Activated T-cell treated with anti-CD3 and anti-CD28 coated beads for 48 hours (primary cell): ENCODE data around the gene VAT1L.

ENCODE experiments used
- DNase-seq: peaks from one replicate; pipeline ENCODE4 v3.0.0-alpha.2; 2020; ENCODE audit warnings: low read depth

VAT1L gene, protein sequence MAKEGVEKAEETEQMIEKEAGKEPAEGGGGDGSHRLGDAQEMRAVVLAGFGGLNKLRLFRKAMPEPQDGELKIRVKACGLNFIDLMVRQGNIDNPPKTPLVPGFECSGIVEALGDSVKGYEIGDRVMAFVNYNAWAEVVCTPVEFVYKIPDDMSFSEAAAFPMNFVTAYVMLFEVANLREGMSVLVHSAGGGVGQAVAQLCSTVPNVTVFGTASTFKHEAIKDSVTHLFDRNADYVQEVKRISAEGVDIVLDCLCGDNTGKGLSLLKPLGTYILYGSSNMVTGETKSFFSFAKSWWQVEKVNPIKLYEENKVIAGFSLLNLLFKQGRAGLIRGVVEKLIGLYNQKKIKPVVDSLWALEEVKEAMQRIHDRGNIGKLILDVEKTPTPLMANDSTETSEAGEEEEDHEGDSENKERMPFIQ

GRCh38 chr16:77788181-77789084 lies at the start of gene VAT1L:
Gene VAT1L (plus strand): TSS chr16:77788564. CDS start chr16:77788683, 119 bp downstream.
- DNase-seq, result no peak

GRCh38 chr16:77738706-77739558 lies 49.4 kb upstream of the VAT1L start:
- DNase-seq, result no peak

DNA sequence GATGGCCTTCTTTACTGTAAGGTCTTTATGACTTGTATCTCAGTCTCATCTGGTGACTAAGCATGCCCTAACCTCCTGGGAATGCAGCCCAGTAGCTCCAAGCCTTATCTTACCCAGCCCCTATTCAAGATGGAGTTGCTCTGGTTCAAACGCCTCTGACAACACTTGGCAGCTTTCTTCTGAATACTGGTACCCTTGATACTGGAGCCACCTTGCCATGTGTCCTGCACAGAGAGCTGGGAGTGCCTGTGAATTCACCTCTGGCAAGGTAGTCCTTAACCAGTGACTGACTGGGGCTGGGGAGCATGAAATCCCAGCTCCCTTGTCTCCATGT lies 48.8 kb upstream of the VAT1L start:
- no peak for DNase-seq

DNA sequence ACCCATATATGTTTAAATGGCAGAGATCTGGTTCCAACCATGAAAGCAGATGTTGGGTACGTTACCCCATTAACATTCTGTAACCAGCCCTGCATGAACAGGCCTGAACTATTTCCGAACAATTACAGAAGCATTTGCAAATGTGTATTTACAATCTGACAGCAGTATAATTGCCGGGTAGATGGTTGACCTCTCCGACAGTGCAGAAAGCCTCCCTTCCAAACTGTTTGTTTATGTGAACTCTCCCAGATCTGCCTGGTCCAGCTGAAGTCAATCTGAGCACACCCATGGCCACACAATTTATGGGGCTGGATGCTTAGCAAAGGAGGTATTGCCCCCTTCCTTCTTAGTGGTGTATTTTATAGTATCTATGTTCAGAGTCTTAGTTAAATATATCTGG lies 44.2 kb upstream of the VAT1L start:
- DNase-seq, result no peak

GRCh38 chr16:77745972-77746371 lies 42.4 kb upstream of the VAT1L start:
- no peak for DNase-seq

- DNase-seq, result no peak
Observed at GRCh38 chr16:77748421-77749005, 39.9 kb upstream of the VAT1L start.

- DNase-seq, result no peak
Observed at GRCh38 chr16:77749415-77749814, 38.9 kb upstream of the VAT1L start.

DNA sequence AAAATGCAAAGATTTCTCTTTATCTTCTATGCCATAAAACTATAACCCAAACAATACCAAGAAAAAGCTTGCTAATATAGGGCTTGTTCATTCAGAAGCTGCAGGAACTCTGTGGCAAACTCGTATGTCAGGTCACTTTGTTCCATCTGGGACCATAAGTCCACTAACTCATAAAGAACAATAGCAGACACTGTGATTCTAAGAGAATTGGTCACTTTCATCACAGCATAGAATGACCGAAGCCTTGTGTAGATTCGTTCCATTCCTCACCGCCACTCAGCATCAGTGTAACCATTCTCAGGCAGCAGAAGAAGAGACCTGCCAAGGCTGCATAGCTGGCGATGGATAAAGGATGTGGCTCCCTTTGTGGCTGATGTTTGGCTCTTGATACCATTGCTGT lies 30.3 kb upstream of the VAT1L start:
- no peak for DNase-seq

GRCh38 chr16:77758508-77758907 lies 29.9 kb upstream of the VAT1L start:
- DNase-seq, result no peak

DNA sequence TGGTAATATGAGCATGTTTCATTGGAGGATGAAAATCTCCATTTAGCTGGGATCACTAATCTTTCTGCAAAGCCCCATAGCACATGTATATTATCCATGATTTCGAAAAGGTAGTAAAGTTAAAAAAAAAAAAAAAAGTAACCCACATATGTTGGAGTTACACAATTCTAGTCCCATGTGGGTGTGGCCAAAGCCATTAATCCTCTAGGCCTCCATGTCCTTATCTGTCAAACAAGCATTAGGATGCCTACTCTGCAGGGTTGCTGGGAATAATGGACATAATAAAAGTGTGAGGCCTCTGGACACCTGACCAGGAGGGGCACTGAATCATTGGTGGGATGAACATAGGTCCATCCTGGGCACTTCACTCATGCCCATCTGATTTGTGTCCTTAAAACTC lies 29.2 kb upstream of the VAT1L start:
- DNase-seq, result no peak

DNA sequence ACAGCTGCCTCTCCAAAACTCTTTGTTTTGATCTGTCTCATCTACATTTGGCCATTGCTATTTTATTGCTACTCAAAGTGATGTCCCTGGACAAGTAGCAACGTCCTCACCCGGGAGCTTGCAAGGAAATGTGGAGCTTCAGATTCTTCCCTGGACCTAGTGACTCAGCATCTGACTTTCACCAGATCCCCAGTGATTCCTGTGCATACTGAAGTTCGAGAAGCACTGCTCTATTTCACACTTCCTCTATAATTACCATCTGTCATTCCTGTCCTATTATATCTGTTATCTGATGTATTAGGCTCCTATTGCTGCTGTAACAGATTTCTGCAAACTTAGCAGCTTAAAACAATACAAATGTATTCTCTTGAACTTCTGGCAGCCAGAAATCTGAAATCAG lies 28.5 kb upstream of the VAT1L start:
- no peak for DNase-seq

GRCh38 chr16:77760800-77761199 lies 27.6 kb upstream of the VAT1L start:
- no peak for DNase-seq

GRCh38 chr16:77761204-77761603 lies 27.2 kb upstream of the VAT1L start:
- DNase-seq, result no peak

GRCh38 chr16:77762262-77762661 lies 26.1 kb upstream of the VAT1L start:
- no peak for DNase-seq

DNA sequence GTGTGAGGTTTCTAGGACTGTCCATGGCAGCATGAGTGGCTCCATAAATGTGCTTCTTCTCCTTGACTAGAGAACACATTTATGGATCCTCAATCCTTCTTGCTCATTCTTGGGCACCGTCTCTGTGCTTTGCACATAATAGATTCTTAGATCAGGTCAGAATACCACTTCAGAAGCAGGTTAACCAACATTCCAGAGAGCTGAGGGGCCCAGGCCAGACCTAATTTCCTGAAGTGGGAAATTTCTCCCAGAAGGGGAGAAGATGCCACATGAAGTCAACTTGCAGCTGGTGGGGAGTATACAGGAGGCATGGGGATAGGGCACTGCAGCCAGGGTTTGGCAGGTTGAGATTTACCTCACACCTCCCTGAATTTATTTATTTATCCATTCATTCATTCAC lies 24.4 kb upstream of the VAT1L start:
- no peak for DNase-seq

DNA sequence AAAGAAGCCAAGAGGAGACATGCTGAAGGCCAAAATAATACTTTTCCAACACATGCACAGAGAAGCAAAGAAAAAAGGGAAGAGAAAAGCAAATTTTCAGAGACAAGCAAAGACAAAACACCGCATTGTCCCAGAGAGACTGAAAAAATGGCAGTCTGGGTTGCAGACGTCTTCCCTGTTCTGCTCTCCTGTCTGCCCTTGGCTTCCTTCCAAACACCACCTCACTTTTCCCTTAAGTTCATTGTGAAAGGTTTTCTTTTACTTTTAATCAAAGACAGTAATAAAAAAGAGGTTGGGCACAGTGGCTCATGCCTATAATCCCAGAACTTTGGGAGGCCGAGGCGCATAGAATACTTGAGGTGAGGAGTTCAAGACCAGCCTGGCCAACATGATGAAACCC lies 21.2 kb upstream of the VAT1L start:
- DNase-seq, result no peak

- no peak for DNase-seq
Observed at GRCh38 chr16:77767826-77768225, 20.5 kb upstream of the VAT1L start.

DNA sequence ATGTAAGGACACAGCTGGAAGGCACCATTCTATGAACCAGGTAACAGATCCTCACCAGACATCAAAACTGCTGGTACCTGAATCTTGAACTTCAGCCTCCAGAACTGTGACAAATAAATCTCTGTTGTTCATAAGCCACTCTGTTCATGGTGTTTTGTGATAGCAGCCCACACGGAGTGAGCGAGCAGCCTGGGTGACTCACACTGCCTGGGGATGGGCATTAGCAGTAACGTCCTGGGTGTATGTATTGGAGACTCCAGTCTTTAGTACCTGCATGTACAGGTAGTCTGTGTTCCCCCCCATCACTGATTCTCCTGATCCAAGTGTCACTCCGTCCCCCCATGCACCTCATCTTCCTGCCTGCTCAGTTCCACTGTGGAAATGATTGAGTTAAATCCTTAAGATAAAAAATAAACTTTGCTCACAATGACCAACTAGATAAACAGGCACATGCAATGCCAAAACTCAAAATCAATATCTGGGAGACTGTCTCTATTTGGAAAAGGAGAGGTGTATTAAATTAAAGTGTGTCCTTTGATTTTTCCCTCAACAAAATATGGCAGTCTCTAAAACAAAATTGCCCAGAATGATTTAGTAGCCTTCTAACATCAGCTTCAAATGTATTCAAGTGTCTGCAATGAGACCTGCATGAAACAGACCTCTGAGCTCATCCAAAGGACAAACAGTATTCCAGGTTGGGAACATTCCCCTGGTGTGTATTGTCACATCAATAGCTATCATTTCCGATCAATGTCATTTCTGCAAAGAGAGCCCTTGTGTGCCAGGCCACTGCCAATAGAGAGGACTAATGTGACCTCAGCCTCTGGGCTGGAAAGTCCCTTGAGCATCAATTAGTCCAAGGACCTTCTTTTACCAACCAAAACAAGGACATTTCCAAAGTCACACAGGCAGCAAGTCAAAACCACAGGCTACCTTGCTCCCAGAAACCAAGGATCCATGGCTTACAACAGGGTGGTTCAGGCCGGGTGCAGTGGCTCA lies 12.2 kb upstream of the VAT1L start:
- DNase-seq, result no peak

DNA sequence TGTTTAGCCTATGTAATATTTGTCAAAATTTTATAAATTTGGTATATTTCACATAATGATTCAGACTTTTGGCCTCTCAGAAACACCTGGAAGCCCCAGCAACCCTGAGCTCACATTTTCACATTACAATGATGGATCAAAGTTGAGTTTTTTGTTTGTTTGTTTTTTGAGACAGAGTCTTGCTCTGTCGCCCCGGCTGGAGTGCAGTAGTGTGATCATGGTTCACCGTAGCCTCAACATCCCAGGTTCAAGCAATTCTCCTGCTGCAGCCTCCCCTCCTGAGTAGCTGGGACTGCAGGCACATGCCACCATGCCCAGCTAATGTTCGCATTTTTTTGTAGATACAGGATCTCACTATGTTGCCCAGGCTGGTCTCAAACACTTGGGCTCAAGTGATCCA lies 10.6 kb upstream of the VAT1L start:
- DNase-seq, result no peak

- no peak for DNase-seq
Observed at GRCh38 chr16:77780378-77780837, 8.0 kb upstream of the VAT1L start.

- DNase-seq, result no peak
Observed at GRCh38 chr16:77781091-77781490, 7.3 kb upstream of the VAT1L start.
